ENCODE measurements around the gene DGKD.

GRCh38 chr2:233354971-233355574, 779 bp downstream of the DGKD start:
- TF ChIP-seq EZH2 (IDR thresholded peaks at IDR 0.05; ENCODE audit: insufficient read depth, poor library complexity, severe bottlenecking) = no peak
- TF ChIP-seq EZH2phosphoT487 (IDR thresholded peaks at IDR 0.05; ENCODE audit: insufficient read depth, low read depth) = no peak

Measured in GM23248 (cell line).